Aorta (tissue), 5 donors: ENCODE data around the gene CDK5RAP2. TPM values are rescaled to one million over a fixed set of nuclear protein-coding genes. Genes with fewer than 3 reads are reported as not detected.

ENCODE experiments used
- ATAC-seq: fragments of 200-7000 bp; cut with Tn5 transposase; one replicate; pipeline ENCODE4 v1.9.1; 2022; ENCODE audit warnings: moderate library complexity; ENCODE audit not compliant: low FRiP score
- DNase-seq, 2 donors: peaks; one replicate each; pipeline ENCODE4 v3.0.0-alpha.2; 2020
- H3K27ac ChIP-seq, 2 donors: one replicate each; pipeline ENCODE4 v1.5.1; 2013; ENCODE audit warnings: low read length in 2 of 2, mild to moderate bottlenecking in 2 of 2, moderate library complexity in 2 of 2, control low read depth in 1 of 2, inconsistent platforms in 1 of 2, low read depth in 1 of 2
- H3K27me3 ChIP-seq, 2 donors: one replicate each; pipeline ENCODE4 v1.6.1; 2013; ENCODE audit warnings: control low read depth in 1 of 2, low read length in 1 of 2, mild to moderate bottlenecking in 1 of 2, moderate library complexity in 1 of 2; ENCODE audit not compliant: insufficient read depth in 2 of 2, control insufficient read depth in 1 of 2
- H3K36me3 ChIP-seq, 2 donors: one replicate each; pipeline ENCODE4 v1.6.1; 2013; ENCODE audit warnings: control low read depth in 1 of 2, low read length in 1 of 2, mild to moderate bottlenecking in 1 of 2; ENCODE audit not compliant: insufficient read depth in 2 of 2, control insufficient read depth in 1 of 2
- H3K4me1 ChIP-seq, 2 donors: one replicate each; pipeline ENCODE4 v1.6.1; 2013; ENCODE audit warnings: low read length in 2 of 2, control low read depth in 1 of 2, mild to moderate bottlenecking in 1 of 2, moderate library complexity in 1 of 2; ENCODE audit not compliant: insufficient read depth in 2 of 2, control insufficient read depth in 1 of 2
- H3K4me3 ChIP-seq, 2 donors: one replicate each; pipeline ENCODE4 v1.5.1; 2013; ENCODE audit warnings: low read length in 2 of 2, control low read depth in 1 of 2, mild to moderate bottlenecking in 1 of 2
- H3K9me3 ChIP-seq: one replicate; pipeline ENCODE4 v1.6.1; 2013; ENCODE audit warnings: mild to moderate bottlenecking, low read length; ENCODE audit not compliant: control insufficient read depth
- WGBS, 2 donors: extraction: QIAGEN DNeasy Blood & Tissue Kit; methylation state at CpG; one replicate each; pipeline ENCODE4 v1.1.7; 2013; 5-methylcytosine and 5-hydroxymethylcytosine counted together
- intact Hi-C, 2 donors: fragments of 100-400 bp; cut with DNase I; formaldehyde crosslinking; loops; one replicate each; pipeline versions ENCODE4 v1.14.2 to v1.15.0; 2022
- polyA plus RNA-seq, 2 donors: library from polyadenylated mRNA; stranded (reverse); fragments of 200-250 nt; gene quantifications; one replicate each; pipeline ENCODE4 v1.2.3, GENCODE V29; 2013
- total RNA-seq, 2 donors: library from RNA; stranded (reverse); fragmentation: NEBNext Ultra II Directional; extraction: Animal tissue kit (Norgen Biotek cat#: 25700); gene quantifications; one replicate each; pipeline ENCODE4 v1.2.1, GENCODE V29; 2021
- donor health status: healthy with polysubstance abuse.
- donor health status: Bipolar disorder and iron deficiency.
- donor health status: DM: no; HTN: no; CAD: no.
- donor health status: DM: no; HTN: no; CAD: no.
- donor health status: DM: yes; HTN: yes; CAD: no.

Gene CDK5RAP2
- total and polyA plus RNA-seq, 4 donors = 37.1 to 106 (median 66.3) TPM

GRCh38 chr9:120482424-120483186 lies 97.4 kb downstream of the CDK5RAP2 start:
- Histone ChIP-seq H3K4me3 (no peak overlapping the region), H3K36me3 (no peaks in the 10 kb centered on the region), H3K4me1 (no peaks in the 10 kb centered on the region), H3K27ac (no peak overlapping the region), H3K9me3 (no peaks in the 10 kb centered on the region), H3K27me3 (no peaks in the 10 kb centered on the region)
- no peak for ATAC-seq
- DNase-seq = no peak
- 59 to 63% methylated on average over 9 of the region's 9 CpGs for WGBS, 2 donors
- intact Hi-C loops = loop anchor here in 1 of 2 donors (10.0 kb wide), 1 partner anchor 928 kb away; no protein-coding TSS in a partner anchor

- intact Hi-C loops = loop anchor here in 1 of 2 donors (10.0 kb wide), 1 partner anchor 927 kb away; no protein-coding TSS in a partner anchor
- 98% methylated on average over 2 of the region's 2 CpGs for WGBS, 2 donors
These were observed 98.1 kb downstream of the CDK5RAP2 start for GRCh38 chr9:120481846-120482245.

GRCh38 chr9:120481248-120481647 lies 98.7 kb downstream of the CDK5RAP2 start:
- Histone ChIP-seq H3K27me3 (no peaks in the 10 kb centered on the region), H3K36me3 (peaks cover 0 to 2% of the 10 kb centered on the region in 2 donors), H3K4me3 (no peak overlapping the region), H3K9me3 (no peaks in the 10 kb centered on the region), H3K4me1 (no peaks in the 10 kb centered on the region), H3K27ac (no peak overlapping the region)
- no peak for ATAC-seq
- intact Hi-C loops = loop anchor here in 1 of 2 donors (10.0 kb wide), 1 partner anchor 926 kb away; no protein-coding TSS in a partner anchor
- WGBS, 2 donors = 98 to 100% methylated on average over 1 of the region's 1 CpG
- no peak for DNase-seq

More at GRCh38 chr9:120481846-120482245, 98.1 kb downstream of the CDK5RAP2 start:
- Histone ChIP-seq H3K27me3 (no peaks in the 10 kb centered on the region), H3K27ac (no peak overlapping the region), H3K9me3 (no peaks in the 10 kb centered on the region), H3K4me1 (no peaks in the 10 kb centered on the region), H3K4me3 (no peak overlapping the region), H3K36me3 (no peaks in the 10 kb centered on the region)
- DNase-seq = no peak
- ATAC-seq = no peak

GRCh38 chr9:120480707-120481106 lies 99.3 kb downstream of the CDK5RAP2 start:
- Histone ChIP-seq H3K27me3 (no peaks in the 10 kb centered on the region), H3K4me3 (no peak overlapping the region), H3K27ac (no peak overlapping the region), H3K36me3 (peaks cover 0 to 2% of the 10 kb centered on the region in 2 donors), H3K4me1 (no peaks in the 10 kb centered on the region), H3K9me3 (no peaks in the 10 kb centered on the region)
- ATAC-seq (no peak), DNase-seq (no peak)
- whole genome bisulfite sequencing, 2 donors = 17 to 25% methylated on average over 1 of the region's 1 CpG
- intact Hi-C loops = loop anchor here in 1 of 2 donors (10.0 kb wide), 1 partner anchor 926 kb away; no protein-coding TSS in a partner anchor

GRCh38 chr9:120478208-120478607 lies 101.8 kb downstream of the CDK5RAP2 start:
- no peak overlapping the region for H3K4me3 ChIP-seq
- H3K27ac ChIP-seq = no peak overlapping the region
- no peaks in the 10 kb centered on the region for H3K9me3 ChIP-seq
- peaks cover 0 to 2% of the 10 kb centered on the region in 2 donors for H3K36me3 ChIP-seq
- WGBS, 2 donors = 88 to 94% methylated on average over 6 of the region's 6 CpGs
- no peaks in the 10 kb centered on the region for H3K27me3 ChIP-seq
- ATAC-seq (no peak), DNase-seq (no peak)
- no peaks in the 10 kb centered on the region for H3K4me1 ChIP-seq
- intact Hi-C loops = loop anchor here (5.0 to 10.0 kb wide), 3 partner anchors 41 to 513 kb away; no protein-coding TSS in a partner anchor

- Histone ChIP-seq H3K4me3 (no peak overlapping the region), H3K9me3 (no peaks in the 10 kb centered on the region), H3K36me3 (peaks cover 0 to 2% of the 10 kb centered on the region in 2 donors), H3K4me1 (no peaks in the 10 kb centered on the region), H3K27me3 (no peaks in the 10 kb centered on the region), H3K27ac (no peak overlapping the region)
- ATAC-seq (peak; percentile 91), DNase-seq (peak in 1 of 2 donors; percentile 64)
- WGBS, 2 donors = 1 to 4% methylated on average over 3 of the region's 3 CpGs
- intact Hi-C loops = loop anchor here (5.0 to 10.0 kb wide), 3 partner anchors 40 to 513 kb away; no protein-coding TSS in a partner anchor
These were observed 102.4 kb downstream of the CDK5RAP2 start for GRCh38 chr9:120477534-120478001.

- Histone ChIP-seq H3K36me3 (peaks cover 5 to 9% of the 10 kb centered on the region in 2 donors), H3K27ac (no peak overlapping the region), H3K4me3 (no peak overlapping the region), H3K27me3 (no peaks in the 10 kb centered on the region), H3K9me3 (no peaks in the 10 kb centered on the region), H3K4me1 (no peaks in the 10 kb centered on the region)
- WGBS, 2 donors = 47 to 53% methylated on average over 7 of the region's 7 CpGs
- DNase-seq (peak in 1 of 2 donors; percentile 72), ATAC-seq (no peak)
- intact Hi-C loops = loop anchor here (5.0 to 10.0 kb wide), 3 partner anchors 38 to 511 kb away; no protein-coding TSS in a partner anchor
These were observed 104.6 kb downstream of the CDK5RAP2 start for GRCh38 chr9:120475341-120475740.

GRCh38 chr9:120474591-120475243 lies 105.2 kb downstream of the CDK5RAP2 start:
- no peak for ATAC-seq
- H3K36me3 ChIP-seq = peaks cover 5 to 10% of the 10 kb centered on the region in 2 donors
- no peaks in the 10 kb centered on the region for H3K9me3 ChIP-seq
- intact Hi-C loops = loop anchor here (5.0 to 10.0 kb wide), 3 partner anchors 37 to 510 kb away; no protein-coding TSS in a partner anchor
- no peaks in the 10 kb centered on the region for H3K27me3 ChIP-seq
- H3K4me3 ChIP-seq = no peak overlapping the region
- peak overlapping the region; percentile 4 to 46 for H3K27ac ChIP-seq
- no peak for DNase-seq
- 34 to 42% methylated on average over 3 of the region's 3 CpGs for WGBS, 2 donors
- H3K4me1 ChIP-seq = no peaks in the 10 kb centered on the region
